HCT116 (cell line): ENCODE results near the gene NFIX. TPM values are rescaled to one million over a fixed set of nuclear protein-coding genes. Genes with fewer than 3 reads are reported as not detected.

Experiments used
- ATAC-seq: fragments of 200-7000 bp; cut with Tn5 transposase; 2 replicates; pipeline ENCODE4 v1.9.1; 2020; ENCODE audit warnings: mild to moderate bottlenecking, moderate library complexity
- BruUV-seq: library from RNA; stranded (reverse); fragments of 400-500 nt; replicated peaks from 2 replicates; lab custom pipeline; 2021; lab: Mats Ljungman, UMichigan
- CTCF ChIA-PET: fragments of 300-600 bp; sonication (Branson Sonifier 250); formaldehyde crosslinking; loops from one replicate; lab custom pipeline; 2021; ENCODE audit warnings: antibody characterized with exemption; lab: Charles Lee
- POLR2A ChIA-PET: fragments of 300-600, 350-600 bp; sonication (Branson Sonifier 250); formaldehyde crosslinking; loops from one replicate; lab custom pipeline; 2021; ENCODE audit warnings: antibody characterized with exemption; lab: Charles Lee
- RAD21 ChIA-PET, 2 experiments: fragments of 300-600 bp; sonication (Branson Sonifier 250); formaldehyde crosslinking; loops; one replicate each; lab custom pipeline; 2023; ENCODE audit warnings: low total read pairs in 2 of 2; ENCODE audit not compliant: uncharacterized antibody in 2 of 2, unreplicated experiment in 2 of 2, low non-redundant PET in 1 of 2; lab: Charles Lee
- DNase-seq: peaks from one replicate; pipeline ENCODE4 v3.0.0-alpha.2; 2010; ENCODE audit warnings: low read depth, low spot score
- H2AFZ ChIP-seq: fragments of 200-600 bp; shearing (Covaris generic), sonication (generic); 2 replicates; pipeline ENCODE4 v1.6.1; 2017; ENCODE audit warnings: low read depth, mixed run types, mixed read lengths, antibody characterized with exemption, low read length; ENCODE audit not compliant: poor library complexity, severe bottlenecking
- H3K27ac ChIP-seq: 2 replicates; pipeline ENCODE4 v1.5.1; 2012; ENCODE audit warnings: low read depth, low read length
- H3K27me3 ChIP-seq: fragments of 200-600 bp; sonication (generic); 2 replicates; pipeline ENCODE4 v1.6.1; 2016; ENCODE audit warnings: mixed run types, low read length, mixed read lengths; ENCODE audit not compliant: insufficient read depth
- H3K36me3 ChIP-seq, 2 experiments: fragments of 200-500 bp in 1 of 2; fragments of 200-600 bp in 1 of 2; sonication (Bioruptor generic) in 1 of 2; sonication (generic) in 1 of 2; 2 replicates each; pipeline versions ENCODE4 v1.5.1 to v1.6.1; 2014 to 2016; ENCODE audit warnings: low read length in 2 of 2, inconsistent platforms in 1 of 2, mixed read lengths in 1 of 2, mixed run types in 1 of 2; ENCODE audit not compliant: insufficient read depth in 2 of 2, control insufficient read depth in 1 of 2
- H3K4me1 ChIP-seq, 2 experiments: fragments of 200-600 bp in 1 of 2; sonication (generic) in 1 of 2; 2 replicates each; pipeline versions ENCODE4 v1.5.1 to v1.6.1; 2012 to 2017; ENCODE audit warnings: low read length in 2 of 2, inconsistent platforms in 1 of 2, mild to moderate bottlenecking in 1 of 2, mixed read lengths in 1 of 2, mixed run types in 1 of 2, moderate library complexity in 1 of 2; ENCODE audit not compliant: insufficient read depth in 2 of 2, control insufficient read depth in 1 of 2
- H3K4me2 ChIP-seq: fragments of 200-600 bp; sonication (generic); 2 replicates; pipeline ENCODE4 v1.6.1; 2017; ENCODE audit warnings: mixed run types, low read length, mixed read lengths
- H3K4me3 ChIP-seq, 2 experiments: fragments of 200-600 bp in 1 of 2; sonication (generic) in 1 of 2; replicated peaks in 1 of 2; 2 replicates each; pipeline ENCODE4 v1.5.1; 2011 to 2016; ENCODE audit warnings: low read length in 2 of 2, control low read depth in 1 of 2, low read depth in 1 of 2, mild to moderate bottlenecking in 1 of 2, mixed read lengths in 1 of 2, mixed run types in 1 of 2
- H3K79me2 ChIP-seq: fragments of 200-600 bp; sonication (generic); 2 replicates; pipeline ENCODE4 v1.6.1; 2017; ENCODE audit warnings: mild to moderate bottlenecking, mixed run types, low read length, moderate library complexity, mixed read lengths; ENCODE audit not compliant: insufficient read depth
- H3K9ac ChIP-seq: fragments of 200-600 bp; sonication (generic); 2 replicates; pipeline ENCODE4 v1.6.1; 2016; ENCODE audit warnings: low read length, mixed read lengths
- H3K9me2 ChIP-seq: fragments of 200-600 bp; sonication (generic), shearing (Covaris generic); 2 replicates; pipeline ENCODE4 v1.6.1; 2017; ENCODE audit warnings: mixed run types, mild to moderate bottlenecking, moderate library complexity; ENCODE audit not compliant: insufficient read depth
- H3K9me3 ChIP-seq, 2 experiments: fragments of 200-500 bp in 1 of 2; fragments of 200-600 bp in 1 of 2; sonication (Bioruptor generic) in 1 of 2; sonication (generic) in 1 of 2; 2 replicates each; pipeline ENCODE4 v1.6.1; 2014 to 2017; ENCODE audit warnings: low read length in 2 of 2, mixed read lengths in 2 of 2, inconsistent platforms in 1 of 2, low read depth in 1 of 2, mild to moderate bottlenecking in 1 of 2, mixed run types in 1 of 2, moderate library complexity in 1 of 2; ENCODE audit not compliant: control insufficient read depth in 1 of 2, insufficient read depth in 1 of 2
- H4K20me1 ChIP-seq: fragments of 200-600 bp; sonication (generic), shearing (Covaris generic); 2 replicates; pipeline ENCODE4 v1.6.1; 2017; ENCODE audit warnings: mixed run types, mild to moderate bottlenecking, moderate library complexity; ENCODE audit not compliant: insufficient read depth
- CBX3 ChIP-seq: IDR thresholded peaks from 2 replicates; pipeline ENCODE4 v1.6.1; 2012; ENCODE audit warnings: low read depth
- EGR1 ChIP-seq: IDR thresholded peaks from 2 replicates; pipeline ENCODE4 v1.6.1; 2012; ENCODE audit warnings: low read depth
- ELF1 ChIP-seq: IDR thresholded peaks from 2 replicates; pipeline ENCODE4 v1.6.1; 2012; ENCODE audit warnings: low read depth, borderline replicate concordance
- POLR2A ChIP-seq: IDR thresholded peaks from 2 replicates; pipeline ENCODE4 v1.7.0; 2011; ENCODE audit warnings: borderline replicate concordance; ENCODE audit not compliant: insufficient read depth, insufficient read length; ENCODE audit errors: extremely low read depth
- SP1 ChIP-seq: IDR thresholded peaks from 2 replicates; pipeline ENCODE4 v1.6.1; 2012; ENCODE audit warnings: low read depth
- intact Hi-C: fragments of 100-400 bp; cut with micrococcal nuclease; formaldehyde crosslinking; loops from 2 replicates; pipeline ENCODE4 v1.10.0; 2022
- total RNA-seq: library from RNA; stranded (reverse); gene quantifications from one replicate; pipeline ENCODE4 v1.2.1, GENCODE V29; 2021; ENCODE audit not compliant: unreplicated experiment
- TF ChIP-seq, protein P1 (sequence below): IDR thresholded peaks from 2 replicates; pipeline ENCODE4 v1.6.1; 2012
- TF ChIP-seq, protein P2 (sequence below): IDR thresholded peaks from 2 replicates; pipeline ENCODE4 v1.6.1; 2011; ENCODE audit warnings: mild to moderate bottlenecking, low read length, moderate library complexity; ENCODE audit not compliant: insufficient replicate concordance; ENCODE audit errors: extremely low read depth

NFIX gene
- total RNA-seq, 1 experiment from 2014 or later = 34.8 TPM

DNA sequence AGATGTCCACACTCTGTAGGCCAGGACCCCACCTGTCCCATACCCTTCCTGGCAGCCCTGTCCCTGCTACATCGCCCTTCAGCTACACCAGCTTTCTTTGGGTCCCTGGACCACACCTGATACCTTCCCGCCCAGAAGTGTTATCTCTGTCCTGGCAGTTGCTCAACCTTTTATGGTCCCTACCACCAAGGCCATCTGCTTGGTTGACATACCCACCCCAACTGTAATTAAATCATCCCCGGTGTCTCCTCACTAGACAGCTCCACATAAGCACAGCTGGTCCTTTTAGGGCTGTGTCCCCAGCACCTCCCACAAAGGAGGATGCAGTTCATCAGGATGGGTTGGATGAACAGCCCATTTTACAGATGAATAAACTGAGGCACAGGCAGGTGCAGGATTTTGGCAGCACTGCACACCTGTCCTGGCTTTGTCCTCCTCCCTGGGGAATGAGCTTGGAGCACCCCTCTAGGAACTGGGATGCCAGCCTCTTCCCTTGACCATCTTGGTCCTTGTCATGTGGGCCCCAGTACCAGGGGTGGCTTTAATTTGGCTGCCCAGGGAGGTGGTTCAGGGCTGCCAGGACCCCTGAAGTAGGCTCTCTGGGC is 135.7 kb downstream of the NFIX start (continued):
- TF ChIP-seq ELF1 (no peak), SP1 (no peak)
- TF ChIP-seq, protein P1, sequence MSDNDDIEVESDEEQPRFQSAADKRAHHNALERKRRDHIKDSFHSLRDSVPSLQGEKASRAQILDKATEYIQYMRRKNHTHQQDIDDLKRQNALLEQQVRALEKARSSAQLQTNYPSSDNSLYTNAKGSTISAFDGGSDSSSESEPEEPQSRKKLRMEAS = no peak

DNA sequence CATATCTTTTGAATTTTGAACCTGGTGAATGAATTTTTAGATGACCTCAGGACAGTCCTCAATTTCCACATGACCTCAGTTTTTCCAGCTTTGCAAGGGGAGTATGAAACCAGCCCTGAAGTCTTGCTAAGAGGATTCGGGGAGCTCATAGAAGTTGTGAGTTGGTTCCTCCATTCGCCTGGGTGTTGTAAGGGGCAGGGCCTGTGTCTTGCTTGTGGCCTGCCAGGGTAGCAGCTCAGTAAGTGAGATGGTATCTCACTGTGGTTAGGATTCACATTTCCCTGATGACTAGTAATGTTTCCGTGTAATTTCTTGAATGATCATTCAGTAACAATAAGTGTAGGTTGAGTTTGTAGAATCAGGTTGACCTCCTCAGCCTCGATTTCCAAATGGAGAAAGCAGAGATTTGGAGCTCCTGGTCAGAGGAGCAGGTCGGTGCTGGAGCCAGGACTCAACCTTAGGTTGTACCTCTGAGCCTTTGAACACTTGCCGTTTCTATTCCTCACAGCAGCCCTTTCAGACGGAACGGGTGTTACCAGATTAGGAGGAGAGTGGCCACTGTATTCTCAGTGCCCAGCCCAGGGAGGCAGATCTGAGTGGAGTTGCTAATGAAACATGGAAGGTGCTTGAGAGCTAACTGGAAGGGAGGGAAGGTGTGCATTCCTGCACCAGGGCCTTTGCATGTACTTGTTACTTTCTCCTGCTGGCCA is 137.4 kb downstream of the NFIX start:
- intact Hi-C loops = no loop called here
- Histone ChIP-seq H3K4me2 (no peak overlapping the region), H3K4me1 (peaks cover 2 to 38% of the 10 kb centered on the region in 2 experiments; a peak in 3 of 4 replicates), H2AFZ (no peak overlapping the region), H3K9me3 (no peaks in the 10 kb centered on the region), H3K27me3 (no peaks in the 10 kb centered on the region), H3K4me3 (no peak overlapping the region), H3K79me2 (peaks cover 72% of the 10 kb centered on the region), H3K9me2 (no peaks in the 10 kb centered on the region), H3K27ac (no peak overlapping the region), H3K9ac (no peak overlapping the region), H3K36me3 (peaks cover 8 to 26% of the 10 kb centered on the region in 2 experiments; a peak in 3 of 4 replicates), H4K20me1 (peaks cover 9% of the 10 kb centered on the region; the same call in 1 of the 2 replicates)
- ATAC-seq (no peak), DNase-seq (no peak)
- BruUV-seq = no TSS peak
- TF ChIP-seq POLR2A (no peak), EGR1 (no peak), CBX3 (no peak)
- TF ChIP-seq, protein P2, sequence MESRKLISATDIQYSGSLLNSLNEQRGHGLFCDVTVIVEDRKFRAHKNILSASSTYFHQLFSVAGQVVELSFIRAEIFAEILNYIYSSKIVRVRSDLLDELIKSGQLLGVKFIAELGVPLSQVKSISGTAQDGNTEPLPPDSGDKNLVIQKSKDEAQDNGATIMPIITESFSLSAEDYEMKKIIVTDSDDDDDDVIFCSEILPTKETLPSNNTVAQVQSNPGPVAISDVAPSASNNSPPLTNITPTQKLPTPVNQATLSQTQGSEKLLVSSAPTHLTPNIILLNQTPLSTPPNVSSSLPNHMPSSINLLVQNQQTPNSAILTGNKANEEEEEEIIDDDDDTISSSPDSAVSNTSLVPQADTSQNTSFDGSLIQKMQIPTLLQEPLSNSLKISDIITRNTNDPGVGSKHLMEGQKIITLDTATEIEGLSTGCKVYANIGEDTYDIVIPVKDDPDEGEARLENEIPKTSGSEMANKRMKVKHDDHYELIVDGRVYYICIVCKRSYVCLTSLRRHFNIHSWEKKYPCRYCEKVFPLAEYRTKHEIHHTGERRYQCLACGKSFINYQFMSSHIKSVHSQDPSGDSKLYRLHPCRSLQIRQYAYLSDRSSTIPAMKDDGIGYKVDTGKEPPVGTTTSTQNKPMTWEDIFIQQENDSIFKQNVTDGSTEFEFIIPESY = no peak
- ChIA-PET CTCF (no interaction called here), POLR2A (no interaction called here), RAD21 (no interaction called here)
